Hippocampal formation (tissue), 2 donors: ENCODE measurements around the gene LGALS8.
"Not testable (repeated sequence)": the region's sequence is repeated elsewhere in the genome, so short reads cannot be mapped to it uniquely, and the experiment has no call there.

Source experiments
- DNase-seq, 2 donors: peaks; one replicate each; lab custom pipeline; 2025; lab: John Stamatoyannopoulos, UW

The LGALS8 gene

DNA sequence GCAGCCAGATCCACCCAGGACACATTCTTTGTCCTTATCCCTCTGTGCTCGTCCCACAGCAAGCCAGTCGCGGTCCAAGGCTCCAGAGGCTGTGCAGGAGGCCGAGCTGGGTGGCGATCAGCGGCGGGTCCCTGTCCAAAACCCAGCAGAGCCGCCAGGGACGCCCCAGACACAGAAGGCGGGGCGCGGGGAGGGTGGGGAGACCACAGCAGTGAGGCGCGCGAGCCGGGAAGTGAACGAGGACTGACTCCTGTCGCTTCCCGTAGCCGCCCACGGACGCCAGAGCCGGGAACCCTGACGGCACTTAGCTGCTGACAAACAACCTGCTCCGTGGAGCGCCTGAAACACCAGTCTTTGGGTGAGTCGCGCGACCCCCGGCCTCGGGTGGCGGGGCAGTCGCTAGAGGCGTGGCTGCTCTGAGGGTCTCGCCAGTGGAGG lies at the start of gene LGALS8:
Gene LGALS8 (plus strand): TSS at position 279 of the 438 bp plus-strand sequence. CDS start 2,089 bp downstream, outside the sequence.
- peak; percentile 64 to 66 for DNase-seq

DNA sequence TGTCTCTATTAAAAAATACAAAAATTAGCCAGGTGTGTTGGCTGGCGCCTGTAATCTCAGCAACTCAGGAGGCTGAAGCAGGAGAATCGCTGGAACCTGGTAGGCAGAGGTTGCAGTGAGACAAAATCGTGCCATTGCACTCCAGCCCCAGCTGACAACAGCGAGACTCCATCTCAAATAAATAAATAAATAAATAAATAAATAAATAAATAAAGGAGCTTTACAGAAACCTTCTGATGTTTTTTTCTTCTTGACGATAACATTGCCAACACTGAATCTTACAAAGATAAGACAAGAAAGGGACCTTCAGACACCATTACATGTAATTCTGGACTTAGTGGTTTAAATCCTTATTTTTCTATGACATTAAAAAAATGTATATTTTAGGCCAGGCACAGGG lies 47.8 kb upstream of the LGALS8 start:
- DNase-seq, result no peak

DNA sequence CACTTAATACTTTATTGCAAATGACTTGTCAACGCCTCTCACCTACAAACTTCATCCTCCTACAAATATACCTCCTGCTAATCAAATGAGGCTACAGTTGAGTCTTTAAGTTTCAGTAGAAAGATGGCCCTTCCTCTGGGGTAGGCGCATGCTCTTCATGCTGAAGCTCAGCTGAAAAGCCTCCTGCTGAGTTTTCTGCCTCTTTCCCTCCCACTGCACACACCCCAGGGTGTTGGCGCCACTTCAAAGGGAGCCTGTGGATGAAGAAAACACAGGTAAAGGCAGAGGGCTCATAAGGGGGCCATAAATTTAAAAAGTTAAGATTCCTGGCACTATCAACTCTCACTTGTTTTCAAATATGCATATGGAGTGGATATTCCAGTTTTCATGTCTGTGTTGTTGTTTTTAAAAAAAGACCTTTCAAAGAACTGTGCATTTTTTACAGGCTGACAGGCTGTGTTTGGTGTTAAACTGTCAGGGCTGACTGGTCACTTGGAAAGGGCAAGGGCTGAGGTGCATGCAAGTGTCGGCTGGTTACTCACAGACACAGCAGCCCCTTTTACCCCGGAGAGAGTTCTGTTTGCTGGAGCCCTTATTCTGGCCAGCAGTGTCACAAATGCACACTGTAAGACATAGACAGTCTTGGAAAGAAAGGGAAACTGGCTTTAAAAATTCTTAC lies 42.9 kb upstream of the LGALS8 start:
- DNase-seq, result no peak

DNA sequence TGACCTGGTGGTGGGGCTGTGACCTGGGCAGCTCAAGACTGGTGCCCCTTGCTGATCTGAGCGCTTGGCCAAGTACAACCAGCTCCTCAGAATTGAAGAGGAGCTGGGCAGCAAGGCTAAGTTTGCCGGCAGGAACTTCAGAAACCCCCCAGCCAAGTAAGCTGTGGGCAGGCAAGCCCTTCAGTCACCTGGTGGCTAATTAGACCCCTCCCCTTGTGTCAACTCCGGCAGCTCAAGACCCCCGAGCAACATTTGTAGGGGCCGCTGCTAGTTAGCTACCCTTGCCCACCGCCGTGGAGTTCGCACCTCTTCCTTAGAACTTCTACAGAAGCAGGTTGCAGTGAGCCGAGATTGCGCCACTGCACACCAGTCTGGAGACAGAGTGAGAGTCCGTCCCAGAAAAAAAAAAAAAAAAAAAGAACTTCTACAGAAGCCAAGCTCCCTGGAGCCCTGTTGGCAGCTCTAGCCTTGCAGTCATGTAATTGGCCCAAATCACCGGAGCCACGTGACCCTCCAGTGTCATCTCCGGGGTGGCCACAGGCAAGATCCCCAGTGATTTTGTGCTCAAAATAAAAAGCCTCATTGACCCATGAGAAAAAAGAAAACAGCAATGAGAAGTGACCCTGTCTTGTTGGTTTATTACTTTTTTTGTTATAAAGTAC lies 39.3 kb upstream of the LGALS8 start:
- no peak for DNase-seq

DNA sequence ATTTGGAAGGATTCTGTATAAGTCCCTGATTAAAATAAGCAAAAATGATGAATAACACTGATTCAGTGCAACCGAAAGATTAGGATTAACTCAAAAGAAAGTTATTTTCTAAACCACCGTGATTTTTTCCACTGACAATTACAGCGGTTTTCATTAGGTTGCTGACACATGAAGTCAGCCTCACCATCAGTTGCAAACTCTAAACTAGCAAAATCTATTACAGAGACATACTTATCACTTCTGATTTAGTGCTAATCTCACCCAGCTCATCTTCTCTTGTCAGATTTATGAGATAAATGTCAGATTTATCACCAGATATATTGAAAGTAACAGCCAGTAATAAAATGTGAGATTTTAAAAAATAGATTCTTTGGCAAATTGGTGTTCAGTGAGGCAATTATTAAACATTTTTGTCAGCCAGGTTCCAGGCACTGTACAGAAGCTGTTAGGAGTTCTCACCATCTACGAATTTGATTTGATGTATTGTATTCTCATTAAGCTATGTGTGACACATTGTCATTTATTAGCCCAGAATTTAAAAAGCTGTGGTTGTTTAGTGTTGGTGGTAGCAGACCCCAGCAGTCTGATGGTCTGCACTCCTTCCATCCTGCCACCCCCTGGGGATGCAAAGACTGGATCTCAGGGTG lies 37.3 kb upstream of the LGALS8 start:
- no peak for DNase-seq

DNA sequence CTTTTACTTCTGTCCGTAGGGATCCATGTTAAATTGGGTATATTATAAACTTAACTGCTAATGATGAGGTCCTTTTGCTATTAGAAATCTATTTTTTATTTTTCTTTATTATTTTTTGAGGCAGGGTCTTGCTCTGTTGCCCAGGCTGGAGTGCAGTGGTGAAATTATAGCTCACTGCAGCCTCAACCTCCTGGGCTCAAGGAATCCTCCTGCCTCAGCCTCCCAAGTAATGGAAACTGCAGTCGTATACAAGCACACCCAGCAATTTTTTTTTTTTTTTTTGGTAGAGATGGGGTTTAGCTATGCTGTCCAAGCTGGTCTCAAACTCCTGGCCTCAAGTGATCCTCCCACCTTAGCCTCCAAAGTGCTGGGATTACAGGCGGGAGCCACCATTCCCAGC lies 34.6 kb upstream of the LGALS8 start:
- DNase-seq, result not testable (repeated sequence)

DNA sequence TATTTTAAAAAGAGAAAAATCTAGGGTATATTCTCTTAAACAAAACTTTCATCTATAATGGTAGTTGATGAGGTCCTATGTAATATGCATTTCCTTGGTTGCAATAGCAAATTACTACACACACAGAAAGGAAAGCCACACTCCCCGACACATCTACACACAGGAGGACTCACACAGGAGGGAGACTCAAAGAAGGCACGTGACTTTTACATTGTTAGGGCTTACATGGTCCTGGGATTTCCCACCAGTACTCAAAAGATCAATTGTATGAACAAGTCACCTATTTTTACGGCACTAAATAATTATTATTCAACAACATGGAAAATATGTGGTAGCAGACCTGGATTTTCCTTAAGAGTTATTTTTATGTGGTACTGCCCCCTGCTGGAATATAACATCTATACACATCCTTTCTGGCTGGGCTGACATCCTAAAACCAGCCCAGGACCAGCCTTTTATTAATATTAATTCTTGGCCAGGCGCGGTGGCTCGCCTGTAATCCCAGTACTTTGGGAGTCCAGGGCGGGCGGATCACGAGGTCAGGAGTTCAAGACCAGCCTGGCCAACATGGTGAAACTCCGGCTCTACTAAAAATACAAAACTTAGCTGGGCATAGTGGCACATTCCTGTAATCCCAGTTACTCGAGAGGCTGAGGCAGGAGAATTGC lies 33.9 kb upstream of the LGALS8 start:
- peak in 1 of 2 donors; percentile 39 for DNase-seq

DNA sequence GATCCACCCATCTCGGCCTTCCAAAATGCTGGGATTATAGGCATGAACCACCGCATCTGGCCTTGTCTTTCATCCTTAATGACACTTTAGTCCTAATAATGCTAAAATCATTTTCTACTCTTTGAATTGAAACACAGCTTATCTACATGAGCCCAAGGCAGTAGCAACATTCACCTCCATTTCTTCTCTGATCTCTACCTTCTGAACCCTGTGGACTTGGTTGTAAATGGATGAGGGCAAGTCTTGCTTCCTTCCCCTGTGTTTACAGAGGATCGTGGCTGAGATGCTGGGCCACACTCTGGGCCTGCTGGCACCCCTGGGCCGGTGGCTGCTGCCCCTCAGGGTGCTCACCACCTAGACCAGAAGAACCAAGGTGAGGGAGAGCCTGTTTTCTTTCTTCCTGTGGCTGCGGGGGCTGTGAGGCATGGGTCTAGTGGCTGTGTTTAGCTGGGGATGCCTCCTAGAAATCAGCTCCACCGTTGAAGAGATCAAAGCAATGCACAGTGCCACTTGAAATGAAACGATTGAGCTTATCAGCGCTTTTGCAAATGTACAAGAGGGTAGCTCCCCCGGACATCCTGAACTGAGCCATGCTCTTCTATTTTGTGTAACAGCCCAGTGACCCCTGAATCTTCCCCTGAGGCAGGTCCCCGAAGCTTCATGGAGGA lies 32.2 kb upstream of the LGALS8 start:
- no peak for DNase-seq

DNA sequence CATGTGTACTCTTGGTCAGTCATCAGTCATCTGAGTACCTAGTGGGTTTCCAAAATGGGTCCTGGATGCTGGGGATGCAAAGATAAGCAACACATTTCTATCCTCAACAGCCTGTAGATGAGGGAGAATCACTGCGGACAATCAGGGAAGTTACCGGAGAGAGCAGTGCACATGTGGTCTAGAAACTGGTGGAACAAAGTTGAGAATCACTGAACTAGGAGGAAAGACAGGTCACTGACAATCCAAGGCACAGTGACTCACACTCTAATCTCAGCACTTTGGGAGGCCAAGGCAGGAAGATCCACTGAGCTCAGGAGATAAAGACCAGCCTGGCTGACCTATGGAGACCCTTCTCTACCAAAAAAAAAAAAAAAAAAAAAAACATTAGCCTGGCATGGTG lies 31.4 kb upstream of the LGALS8 start:
- no peak for DNase-seq

DNA sequence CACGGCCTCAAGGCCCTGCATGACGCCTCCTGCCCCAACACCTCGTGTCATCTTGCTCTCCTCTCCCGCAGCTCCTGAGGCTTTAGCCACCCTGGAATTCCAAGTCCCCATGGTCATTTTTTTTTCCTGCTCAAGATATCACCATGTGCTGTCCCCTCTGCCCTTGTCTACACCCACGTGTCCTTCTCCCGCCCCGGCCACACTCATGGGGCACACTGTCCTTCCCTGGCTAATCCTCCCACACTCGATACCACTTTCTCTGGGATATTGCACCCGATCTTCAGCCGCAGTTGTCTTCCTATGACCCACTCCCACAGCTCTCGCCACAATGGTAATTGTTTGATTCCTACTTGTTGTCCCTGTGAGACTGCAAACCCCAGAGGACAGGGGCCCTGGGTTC lies 29.7 kb upstream of the LGALS8 start:
- no peak for DNase-seq

DNA sequence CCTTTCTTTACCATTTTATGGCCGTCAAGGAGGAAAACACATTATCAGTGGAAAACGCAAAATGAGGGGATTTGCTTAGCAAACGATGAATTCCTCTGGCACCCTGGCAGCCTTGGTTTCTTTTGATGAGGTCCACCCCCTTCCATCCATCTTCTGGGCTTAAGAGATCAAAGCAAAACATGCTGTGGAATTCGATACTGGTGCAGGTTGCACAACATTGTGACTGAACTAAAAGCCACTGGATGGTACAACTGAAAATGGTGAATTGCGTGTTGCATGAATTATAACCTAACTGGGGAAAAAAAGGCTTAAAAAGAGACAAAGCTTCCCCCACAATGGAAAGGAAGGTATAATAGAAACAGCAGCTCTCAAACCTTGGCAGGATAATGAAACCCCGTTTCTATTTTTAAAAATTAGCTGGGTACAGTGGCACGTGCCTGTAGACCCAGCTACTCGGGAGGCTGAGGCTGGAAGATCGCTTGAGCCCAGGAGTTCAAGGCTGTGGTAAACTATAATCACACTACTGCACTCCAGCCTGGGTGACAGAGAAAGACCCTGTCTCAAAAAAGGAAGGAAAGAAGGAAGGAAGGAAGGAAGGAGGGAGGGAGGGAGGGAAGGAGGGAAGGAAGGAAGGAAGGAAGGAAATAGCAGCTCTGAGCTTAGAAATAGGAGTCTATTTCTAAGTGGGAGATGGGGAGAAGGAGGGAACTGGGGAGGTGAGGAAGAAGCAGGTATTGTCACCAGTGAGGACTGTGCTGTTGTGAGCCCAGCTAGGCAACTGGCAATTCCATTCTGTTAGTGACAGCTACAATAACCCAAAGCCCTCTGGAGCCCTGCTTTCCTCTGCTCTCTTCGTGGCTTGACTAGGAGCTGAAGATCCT lies 29.0 kb upstream of the LGALS8 start:
- no peak for DNase-seq

DNA sequence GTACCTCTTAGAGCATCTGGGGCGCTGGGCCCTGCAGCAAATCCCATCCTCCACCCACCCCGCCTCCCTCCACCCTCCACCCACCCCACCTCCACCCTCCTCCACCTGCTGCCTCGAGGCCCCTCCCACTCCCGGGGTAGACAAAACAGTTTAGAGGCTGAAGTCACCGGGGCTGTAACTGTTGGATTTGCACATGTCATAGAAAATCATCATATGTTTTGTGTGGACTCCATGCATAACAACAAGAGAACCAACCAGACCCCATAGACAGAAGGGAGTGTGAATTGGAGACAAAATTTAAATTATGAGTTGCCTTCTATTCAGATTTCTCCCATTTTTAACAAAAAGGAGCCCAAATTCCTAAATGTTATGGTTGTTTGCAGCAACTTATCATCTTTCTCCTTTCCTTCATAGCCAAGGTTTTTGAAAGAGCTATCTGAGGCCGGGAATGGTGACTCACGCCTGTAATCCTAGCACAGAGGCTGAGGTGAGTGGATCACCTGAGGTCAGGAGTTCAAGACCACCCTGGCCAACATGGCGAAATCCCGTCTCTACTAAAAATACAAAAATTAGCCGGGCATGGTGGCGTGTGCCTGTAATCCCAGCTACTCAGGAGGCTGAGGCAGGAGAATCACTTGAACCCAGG lies 28.2 kb upstream of the LGALS8 start:
- DNase-seq, result no peak

DNA sequence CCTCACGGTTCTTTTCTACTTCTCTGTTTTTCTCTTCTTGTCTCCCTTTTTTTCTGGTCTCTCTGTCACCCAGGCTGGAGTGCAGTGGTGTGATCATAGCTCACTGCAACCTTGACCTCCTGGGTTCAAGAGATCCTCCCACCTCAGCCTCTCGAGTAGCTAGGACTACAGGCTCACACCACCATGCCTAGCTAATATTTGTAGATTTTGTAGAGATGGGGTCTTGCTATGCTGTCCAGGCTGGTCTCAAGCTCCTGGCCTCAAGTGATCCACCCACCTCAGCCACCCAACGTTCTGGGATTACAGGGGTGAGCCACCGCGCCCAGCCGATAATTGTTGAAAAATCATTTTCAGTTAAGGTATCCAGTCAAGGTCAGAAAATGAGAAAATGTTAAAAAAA lies 25.9 kb upstream of the LGALS8 start:
- DNase-seq, result no peak

DNA sequence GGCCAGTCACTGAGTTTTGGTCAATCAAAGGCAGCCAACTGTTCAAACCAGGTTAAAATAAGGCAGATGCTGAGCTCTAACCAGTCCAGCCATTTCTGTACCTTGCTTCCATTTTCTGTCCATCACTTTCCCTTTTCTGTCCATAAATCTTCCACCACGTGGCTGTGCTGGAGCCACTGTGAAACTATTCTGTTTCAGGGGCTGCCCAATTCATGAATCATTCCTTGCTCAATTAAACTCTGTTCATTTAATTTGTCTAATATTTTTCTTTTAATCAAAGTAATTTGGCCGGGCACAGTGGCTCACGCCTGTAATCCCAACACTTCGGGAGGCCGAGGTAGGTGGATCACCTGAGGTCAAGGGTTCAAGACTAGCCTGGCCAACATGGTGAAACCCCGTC lies 22.7 kb upstream of the LGALS8 start:
- no peak for DNase-seq

DNA sequence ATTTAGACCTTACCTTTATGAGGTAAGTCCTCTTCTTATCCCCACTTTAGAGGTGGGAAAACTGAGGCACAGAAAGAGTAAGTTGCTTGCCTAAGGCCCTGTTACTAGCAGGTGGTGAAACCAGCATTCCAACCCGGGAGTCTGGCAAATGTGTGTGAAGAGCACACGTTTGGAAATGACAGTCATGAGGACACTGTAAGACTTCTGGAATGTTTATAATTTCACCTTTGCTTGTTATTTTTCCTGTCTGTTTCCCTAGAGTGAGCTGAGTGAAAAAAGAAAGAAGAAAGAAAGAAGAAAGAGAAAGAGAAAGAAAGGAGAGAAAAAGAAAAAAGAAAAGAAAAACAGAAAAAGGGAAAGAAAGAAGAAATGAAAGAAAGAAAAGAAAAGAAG lies 21.2 kb upstream of the LGALS8 start:
- no peak for DNase-seq

DNA sequence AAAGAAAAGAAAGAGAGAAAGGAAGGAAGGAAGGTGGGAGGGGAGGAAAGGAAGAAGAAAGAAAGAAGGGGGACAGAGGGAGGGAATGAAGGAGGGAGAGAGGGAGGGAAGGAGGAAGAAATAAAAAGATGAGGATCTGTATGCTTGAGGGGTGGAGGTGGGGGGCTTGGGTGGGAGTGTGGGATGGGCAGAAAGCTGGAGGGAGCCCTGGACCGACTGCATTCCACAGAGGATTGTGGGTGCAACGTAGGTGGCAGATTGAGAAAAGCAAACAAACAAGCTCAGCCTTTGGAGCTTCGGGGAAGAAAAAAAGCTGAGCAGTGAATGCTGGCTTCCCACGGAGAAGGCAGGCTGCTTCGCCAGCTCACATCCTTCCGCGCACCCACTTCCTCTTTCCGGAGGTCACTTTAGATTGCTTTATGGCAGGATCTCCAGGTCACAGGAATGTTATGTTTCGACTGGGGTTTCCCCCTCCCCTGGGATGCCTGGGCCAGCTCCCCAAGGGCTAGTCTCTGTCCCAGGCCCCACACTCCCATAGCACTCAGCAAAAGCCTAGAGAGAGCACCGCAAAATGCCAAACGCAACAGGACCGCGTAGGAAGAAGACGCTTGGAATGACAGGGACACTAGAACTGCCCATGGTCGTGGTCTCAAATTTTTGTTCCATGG lies 20.7 kb upstream of the LGALS8 start:
- peak in 1 of 2 donors; percentile 8 for DNase-seq

DNA sequence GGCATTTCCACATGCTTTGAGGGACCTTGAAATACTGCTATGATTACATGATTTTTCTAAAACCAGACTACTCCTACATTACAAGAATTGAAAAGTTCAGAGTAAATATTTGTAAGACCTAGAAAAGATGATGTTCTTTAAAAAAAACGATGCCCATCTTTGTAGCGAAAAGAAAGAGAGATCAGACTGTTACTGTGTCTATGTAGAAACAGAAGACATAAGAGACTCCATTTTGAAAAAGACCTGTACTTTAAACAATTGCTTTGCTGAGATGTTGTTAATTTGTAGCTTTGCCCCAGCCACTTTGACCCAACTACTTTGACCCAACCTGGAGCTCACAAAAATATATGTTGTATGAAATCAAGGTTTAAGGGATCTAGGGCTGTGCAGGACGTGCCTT lies 19.4 kb upstream of the LGALS8 start:
- DNase-seq, result not testable (repeated sequence)

DNA sequence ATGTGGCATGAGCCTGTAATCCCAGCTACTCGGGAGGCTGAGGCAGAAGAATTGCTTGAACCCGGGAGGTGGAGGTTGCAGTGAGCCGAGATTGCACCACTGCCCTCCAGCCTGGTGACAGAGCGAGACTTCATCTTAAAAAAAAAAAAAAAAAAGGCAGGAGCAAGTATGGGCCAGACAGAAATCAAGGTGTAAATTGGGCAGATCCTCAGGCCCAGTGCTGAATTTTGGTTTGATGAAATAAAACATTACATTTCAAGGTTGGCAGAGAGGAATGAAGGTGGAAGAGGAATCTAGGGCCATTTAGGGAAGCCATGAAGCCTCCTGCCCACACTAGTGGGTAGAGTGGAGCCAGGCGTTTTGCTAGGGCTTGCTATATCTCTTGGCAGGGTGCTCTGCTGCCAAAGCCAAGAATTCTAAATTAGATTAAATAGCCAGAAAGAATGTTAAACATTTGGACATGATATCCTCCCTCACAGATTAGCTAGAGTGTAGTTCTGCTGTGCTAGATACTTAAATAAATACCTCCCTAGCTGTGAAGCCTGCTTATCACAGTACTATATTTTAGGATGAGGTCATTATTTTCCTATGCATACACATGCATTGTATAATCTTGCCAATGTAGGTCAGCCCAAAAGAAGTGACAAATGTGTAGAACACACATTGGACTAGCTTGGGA lies 16.6 kb upstream of the LGALS8 start:
- DNase-seq, result no peak

DNA sequence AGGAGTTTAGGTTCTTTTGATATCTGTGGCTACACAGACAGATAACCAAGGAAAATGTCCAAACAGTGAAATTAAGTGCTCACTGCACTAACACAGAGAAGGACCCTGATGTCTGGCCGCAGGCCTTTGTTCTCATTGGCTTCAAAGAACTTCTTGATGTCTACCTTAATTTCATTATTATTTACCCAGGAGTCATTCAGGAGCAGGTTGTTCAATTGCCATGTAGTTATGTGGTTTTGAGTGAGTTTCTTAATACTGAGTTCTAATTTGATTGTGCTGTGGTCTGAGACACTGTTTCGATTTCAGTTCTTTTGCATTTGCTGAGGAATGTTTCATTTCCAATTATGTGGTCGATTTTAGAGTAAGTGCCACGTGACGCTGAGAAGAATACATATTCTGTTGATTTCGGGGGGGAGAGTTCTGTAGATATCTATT lies 15.2 kb upstream of the LGALS8 start:
- DNase-seq, result no peak
